Keratinocyte (primary cell): ENCODE measurements around the gene ADGRL3. TPM values are rescaled to one million over a fixed set of nuclear protein-coding genes. Genes with fewer than 3 reads are reported as not detected.

Experiments
- DNase-seq: peaks from one replicate; pipeline ENCODE4 v3.0.0-alpha.2; 2011; ENCODE audit warnings: low read depth, missing footprints, low spot score
- FAIRE-seq: peaks from 2 replicates; lab custom pipeline; 2011; peaks lifted over from hg19 to GRCh38; lab: Jason Lieb, UNC
- H2AFZ ChIP-seq: 2 replicates; pipeline ENCODE4 v1.6.0; 2012; ENCODE audit warnings: low read length, control low read depth, inconsistent platforms; ENCODE audit not compliant: control insufficient read depth
- H3K27ac ChIP-seq: 2 replicates; pipeline ENCODE4 v1.5.1; 2011; ENCODE audit warnings: low read length; ENCODE audit not compliant: control insufficient read depth, insufficient read depth
- H3K27me3 ChIP-seq: 3 replicates; pipeline ENCODE4 v1.6.0; 2011; ENCODE audit warnings: low read length; ENCODE audit not compliant: control insufficient read depth, insufficient read depth; ENCODE audit errors: extremely low read depth
- H3K36me3 ChIP-seq, 2 experiments: 2 replicates in 1 of 2; 3 replicates in 1 of 2; pipeline ENCODE4 v1.5.1; 2011; ENCODE audit warnings: low read length in 2 of 2, mild to moderate bottlenecking in 1 of 2; ENCODE audit not compliant: control insufficient read depth in 2 of 2, insufficient read depth in 2 of 2; ENCODE audit errors: extremely low read depth in 1 of 2
- H3K4me1 ChIP-seq: 3 replicates; pipeline ENCODE4 v1.5.1; 2011; ENCODE audit warnings: low read length; ENCODE audit not compliant: control insufficient read depth, insufficient read depth; ENCODE audit errors: extremely low read depth
- H3K4me2 ChIP-seq: 3 replicates; pipeline ENCODE4 v1.6.0; 2011; ENCODE audit warnings: low read depth, low read length; ENCODE audit not compliant: control insufficient read depth, insufficient read depth; ENCODE audit errors: extremely low read depth
- H3K4me3 ChIP-seq, 3 experiments: fragments of 200-600 bp in 1 of 3; sonication (generic) in 1 of 3; 2 replicates in 2 of 3; 3 replicates in 1 of 3; pipeline ENCODE4 v1.5.1; 2011 to 2016; ENCODE audit warnings: low read length in 3 of 3, mild to moderate bottlenecking in 3 of 3, control low read depth in 2 of 3, inconsistent platforms in 1 of 3, low read depth in 1 of 3, mixed read lengths in 1 of 3, mixed run types in 1 of 3, moderate library complexity in 1 of 3; ENCODE audit not compliant: control insufficient read depth in 2 of 3, insufficient read depth in 2 of 3; ENCODE audit errors: extremely low read depth in 1 of 3
- H3K79me2 ChIP-seq: 2 replicates; pipeline ENCODE4 v1.6.0; 2012; ENCODE audit warnings: low read length; ENCODE audit not compliant: control insufficient read depth, insufficient read depth
- H3K9ac ChIP-seq: 3 replicates; pipeline ENCODE4 v1.6.0; 2011; ENCODE audit warnings: low read length; ENCODE audit not compliant: control insufficient read depth, insufficient read depth; ENCODE audit errors: extremely low read depth
- H3K9me1 ChIP-seq: 3 replicates; pipeline ENCODE4 v1.6.0; 2011; ENCODE audit warnings: low read length; ENCODE audit not compliant: control insufficient read depth, insufficient read depth; ENCODE audit errors: extremely low read depth
- H3K9me3 ChIP-seq: 2 replicates; pipeline ENCODE4 v1.5.1; 2012; ENCODE audit warnings: low read depth, low read length; ENCODE audit not compliant: control insufficient read depth
- H4K20me1 ChIP-seq: 3 replicates; pipeline ENCODE4 v1.6.0; 2011; ENCODE audit warnings: low read length; ENCODE audit not compliant: control insufficient read depth, insufficient read depth; ENCODE audit errors: extremely low read depth
- CTCF ChIP-seq, 3 experiments: IDR thresholded peaks in 1 of 3; conservative IDR thresholded peaks in 1 of 3; optimal IDR thresholded peaks in 1 of 3; 2 replicates in 2 of 3; 3 replicates in 1 of 3; pipeline versions ENCODE3 to v1.5.1; 2011; ENCODE audit warnings: low read length in 3 of 3, mild to moderate bottlenecking in 3 of 3, moderate library complexity in 2 of 3, control low read depth in 1 of 3, inconsistent platforms in 1 of 3; ENCODE audit not compliant: insufficient read depth in 2 of 3; ENCODE audit errors: extremely low read depth in 1 of 3
- EZH2 ChIP-seq: IDR thresholded peaks from one replicate; pipeline ENCODE4 v1.6.1; 2012; ENCODE audit warnings: inconsistent platforms, mild to moderate bottlenecking, low read length, moderate library complexity
- dilution Hi-C: fragments of 300-500 bp; cut with MboI; formaldehyde crosslinking; loops from one replicate; pipeline ENCODE4 v1.7.0; 2020; ENCODE audit warnings: low sequenced_read_pairs; ENCODE audit not compliant: extremely low pct_ligation_motif_present
- polyA plus RNA-seq, 5 experiments: library from polyadenylated mRNA; depleted of rRNA in 3 of 5; stranded (reverse) in 3 of 5; stranded (forward) in 1 of 5; unstranded in 1 of 5; fragments of >200 nt; gene quantifications; 1 replicate in 1 of 5; 2 replicates in 3 of 5; 3 replicates in 1 of 5; pipeline versions ENCODE4 v1.2.1 to v1.2.3, GENCODE V29; 2011 to 2012; ENCODE audit warnings: missing spikeins in 2 of 5, low read depth in 1 of 5, low replicate concordance in 1 of 5

The ADGRL3 gene
- polyA plus RNA-seq, 1 donor (not counting 4 experiments of a cell fraction or from before 2014, with no cell fraction given): 0.18 TPM

- H3K4me2 ChIP-seq: no peak overlapping the region
- DNase-seq: no peak
- FAIRE-seq: no peak
- H2AFZ ChIP-seq: no peak overlapping the region
- no peak overlapping the region for H3K4me3 ChIP-seq
- H3K36me3 ChIP-seq: no peaks in the 10 kb centered on the region
- dilution Hi-C loops: no loop called here
- H3K9me1 ChIP-seq: no peaks in the 10 kb centered on the region
- no peaks in the 10 kb centered on the region for H3K79me2 ChIP-seq
- no peaks in the 10 kb centered on the region for H3K27me3 ChIP-seq
- no peak overlapping the region for H3K9ac ChIP-seq
- H3K9me3 ChIP-seq: no peaks in the 10 kb centered on the region
- H3K27ac ChIP-seq: no peak overlapping the region
- TF ChIP-seq CTCF (optimal IDR thresholded peaks at IDR 0.05 in 1 of 3, IDR thresholded peaks at IDR 0.05 in 1 of 3, conservative IDR thresholded peaks at IDR 0.05 in 1 of 3; ENCODE audit: extremely low read depth in 1 of 3, insufficient read depth in 2 of 3, low read length in 3 of 3) (no peak), EZH2 (no peak)
- no peaks in the 10 kb centered on the region for H4K20me1 ChIP-seq
- no peaks in the 10 kb centered on the region for H3K4me1 ChIP-seq
These were observed 514.3 kb downstream of the ADGRL3 start for GRCh38 chr4:61714387-61714911.

- H3K9me1 ChIP-seq: no peaks in the 10 kb centered on the region
- no peaks in the 10 kb centered on the region for H3K27me3 ChIP-seq
- dilution Hi-C loops: no loop called here
- no peak overlapping the region for H3K4me3 ChIP-seq
- no peak overlapping the region for H3K9ac ChIP-seq
- FAIRE-seq: no peak
- H3K9me3 ChIP-seq: no peaks in the 10 kb centered on the region
- H2AFZ ChIP-seq: no peak overlapping the region
- no peak for DNase-seq
- no peaks in the 10 kb centered on the region for H3K79me2 ChIP-seq
- no peak overlapping the region for H3K4me2 ChIP-seq
- H4K20me1 ChIP-seq: no peaks in the 10 kb centered on the region
- no peaks in the 10 kb centered on the region for H3K36me3 ChIP-seq
- H3K4me1 ChIP-seq: no peaks in the 10 kb centered on the region
- TF ChIP-seq EZH2 (no peak), CTCF (optimal IDR thresholded peaks at IDR 0.05 in 1 of 3, IDR thresholded peaks at IDR 0.05 in 1 of 3, conservative IDR thresholded peaks at IDR 0.05 in 1 of 3; ENCODE audit: extremely low read depth in 1 of 3, insufficient read depth in 2 of 3, low read length in 3 of 3) (no peak)
- no peak overlapping the region for H3K27ac ChIP-seq
These were observed 516.3 kb downstream of the ADGRL3 start for GRCh38 chr4:61716426-61716825.
